ENCODE data around the gene CACNA1D. TPM values are rescaled to one million over a fixed set of nuclear protein-coding genes. Genes with fewer than 3 reads are reported as not detected.

CACNA1D gene
- total RNA-seq, 2 donors from 2014 or later, result 0.68 to 1.5 TPM

DNA sequence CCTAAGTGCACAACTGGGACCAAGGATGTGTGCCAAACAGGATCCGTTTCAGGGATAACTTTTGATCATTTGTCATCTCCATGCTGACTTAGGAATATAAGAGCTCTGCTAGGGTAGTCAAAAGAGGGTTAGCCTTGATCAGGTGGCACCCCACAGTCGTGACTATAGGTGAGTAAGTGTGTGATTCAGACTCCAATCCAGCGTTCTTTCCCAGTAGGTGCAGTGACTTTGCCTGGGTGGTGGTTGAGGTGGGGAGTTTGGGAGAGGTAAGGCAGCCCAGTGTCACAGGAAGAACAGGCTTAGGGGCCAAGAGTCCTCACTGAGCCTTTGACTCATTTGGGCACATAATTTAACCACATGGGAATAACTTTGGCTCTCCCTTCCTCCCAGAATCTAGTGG is 300.8 kb downstream of the CACNA1D start:
- no peak overlapping the region for H3K4me3 ChIP-seq
- H3K27me3 ChIP-seq (replicated peaks; ENCODE audit: insufficient read depth), result no peaks in the 10 kb centered on the region
- no peaks in the 10 kb centered on the region for H3K9me3 ChIP-seq
- ATAC-seq (ENCODE audit: insufficient number of reproducible peaks, low FRiP score, low read depth), result no peak
- DNase-seq (ENCODE audit: low spot score), result no peak
- peaks cover 2 to 20% of the 10 kb centered on the region in 2 donors for H3K4me1 ChIP-seq (ENCODE audit: control insufficient read depth in 1 of 2, low read depth in 2 of 2)
- no peaks in the 10 kb centered on the region for H3K36me3 ChIP-seq
- H3K27ac ChIP-seq, result no peak overlapping the region
- TF ChIP-seq, protein P1, sequence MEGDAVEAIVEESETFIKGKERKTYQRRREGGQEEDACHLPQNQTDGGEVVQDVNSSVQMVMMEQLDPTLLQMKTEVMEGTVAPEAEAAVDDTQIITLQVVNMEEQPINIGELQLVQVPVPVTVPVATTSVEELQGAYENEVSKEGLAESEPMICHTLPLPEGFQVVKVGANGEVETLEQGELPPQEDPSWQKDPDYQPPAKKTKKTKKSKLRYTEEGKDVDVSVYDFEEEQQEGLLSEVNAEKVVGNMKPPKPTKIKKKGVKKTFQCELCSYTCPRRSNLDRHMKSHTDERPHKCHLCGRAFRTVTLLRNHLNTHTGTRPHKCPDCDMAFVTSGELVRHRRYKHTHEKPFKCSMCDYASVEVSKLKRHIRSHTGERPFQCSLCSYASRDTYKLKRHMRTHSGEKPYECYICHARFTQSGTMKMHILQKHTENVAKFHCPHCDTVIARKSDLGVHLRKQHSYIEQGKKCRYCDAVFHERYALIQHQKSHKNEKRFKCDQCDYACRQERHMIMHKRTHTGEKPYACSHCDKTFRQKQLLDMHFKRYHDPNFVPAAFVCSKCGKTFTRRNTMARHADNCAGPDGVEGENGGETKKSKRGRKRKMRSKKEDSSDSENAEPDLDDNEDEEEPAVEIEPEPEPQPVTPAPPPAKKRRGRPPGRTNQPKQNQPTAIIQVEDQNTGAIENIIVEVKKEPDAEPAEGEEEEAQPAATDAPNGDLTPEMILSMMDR (IDR thresholded peaks at IDR 0.05), result no peak

DNA sequence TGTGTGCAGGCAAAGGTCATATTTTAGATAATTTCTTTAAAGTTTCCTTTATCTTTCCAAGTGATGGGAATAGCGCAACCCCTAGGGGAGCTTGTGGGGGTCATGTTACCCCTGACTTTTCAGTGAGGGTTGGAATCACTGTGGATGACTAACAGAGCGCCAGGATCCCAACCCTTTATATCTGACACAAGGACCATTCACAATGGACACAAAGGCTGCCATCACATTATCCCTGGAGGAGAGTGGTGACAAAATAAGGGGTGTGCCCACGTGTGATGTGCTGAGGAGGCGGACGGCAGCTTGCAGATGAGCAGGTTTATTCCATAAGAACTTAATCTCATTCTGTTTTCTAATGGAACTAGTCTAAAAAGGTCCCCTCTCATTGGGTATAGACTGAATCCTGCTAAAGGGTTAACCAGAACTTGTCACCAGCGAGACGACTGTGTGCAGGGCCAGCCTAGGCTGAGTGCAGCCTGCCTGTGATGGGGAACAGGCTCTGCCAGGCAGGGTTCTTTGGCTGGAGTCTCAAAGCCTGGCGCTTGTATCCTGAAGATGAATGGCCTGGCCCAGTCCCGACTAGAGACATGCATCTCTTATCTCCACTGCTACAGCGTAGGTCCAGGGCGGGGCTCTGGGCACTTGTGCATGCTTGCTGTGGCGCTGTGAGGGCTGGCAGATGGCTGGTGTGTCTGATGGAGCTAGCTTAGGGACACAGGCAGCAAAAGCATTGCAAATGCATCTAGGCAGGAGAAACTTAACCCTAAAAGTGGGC is 301.6 kb downstream of the CACNA1D start:
- H3K27ac ChIP-seq, result no peak overlapping the region

DNA sequence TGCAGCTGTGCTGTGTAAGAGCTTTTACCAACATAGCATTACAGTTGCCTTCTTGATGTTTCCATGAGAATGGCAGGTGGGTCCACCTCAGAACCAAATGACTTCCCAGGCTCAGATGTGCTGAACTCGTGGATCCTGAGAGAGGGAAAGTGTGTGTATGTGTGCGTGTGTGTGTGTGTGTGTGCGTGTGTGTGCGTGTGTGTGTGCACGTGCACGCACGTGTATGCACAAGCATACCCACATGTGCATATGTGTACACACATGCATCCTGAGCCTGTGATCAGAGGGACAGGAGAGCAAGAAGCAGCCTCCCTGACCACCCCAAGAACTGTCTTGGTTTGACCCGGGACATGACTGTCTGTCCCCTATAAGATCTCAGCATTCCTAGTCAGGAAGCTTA is 303.7 kb downstream of the CACNA1D start:
- Histone ChIP-seq H3K9me3 (no peaks in the 10 kb centered on the region), H3K36me3 (no peaks in the 10 kb centered on the region), H3K27me3 (replicated peaks; ENCODE audit: insufficient read depth) (no peaks in the 10 kb centered on the region), H3K4me1 (ENCODE audit: control insufficient read depth in 1 of 2, low read depth in 2 of 2) (peaks cover 2 to 20% of the 10 kb centered on the region in 2 donors), H3K4me3 (no peak overlapping the region), H3K27ac (no peak overlapping the region)
- DNase-seq (ENCODE audit: low spot score), result no peak
- TF ChIP-seq, protein P1 (IDR thresholded peaks at IDR 0.05), result no peak
- ATAC-seq (ENCODE audit: insufficient number of reproducible peaks, low FRiP score, low read depth), result no peak

More for the DNA sequence above, 301.6 kb downstream of the CACNA1D start:
- no peak overlapping the region for H3K4me3 ChIP-seq
- peaks cover 2 to 20% of the 10 kb centered on the region in 2 donors for H3K4me1 ChIP-seq (ENCODE audit: control insufficient read depth in 1 of 2, low read depth in 2 of 2)
- no peaks in the 10 kb centered on the region for H3K9me3 ChIP-seq
- ATAC-seq (ENCODE audit: insufficient number of reproducible peaks, low FRiP score, low read depth) (no peak), DNase-seq (ENCODE audit: low spot score) (no peak)
- H3K27me3 ChIP-seq (replicated peaks; ENCODE audit: insufficient read depth), result no peaks in the 10 kb centered on the region
- TF ChIP-seq, protein P1 (IDR thresholded peaks at IDR 0.05), result no peak
- H3K36me3 ChIP-seq, result no peaks in the 10 kb centered on the region

DNA sequence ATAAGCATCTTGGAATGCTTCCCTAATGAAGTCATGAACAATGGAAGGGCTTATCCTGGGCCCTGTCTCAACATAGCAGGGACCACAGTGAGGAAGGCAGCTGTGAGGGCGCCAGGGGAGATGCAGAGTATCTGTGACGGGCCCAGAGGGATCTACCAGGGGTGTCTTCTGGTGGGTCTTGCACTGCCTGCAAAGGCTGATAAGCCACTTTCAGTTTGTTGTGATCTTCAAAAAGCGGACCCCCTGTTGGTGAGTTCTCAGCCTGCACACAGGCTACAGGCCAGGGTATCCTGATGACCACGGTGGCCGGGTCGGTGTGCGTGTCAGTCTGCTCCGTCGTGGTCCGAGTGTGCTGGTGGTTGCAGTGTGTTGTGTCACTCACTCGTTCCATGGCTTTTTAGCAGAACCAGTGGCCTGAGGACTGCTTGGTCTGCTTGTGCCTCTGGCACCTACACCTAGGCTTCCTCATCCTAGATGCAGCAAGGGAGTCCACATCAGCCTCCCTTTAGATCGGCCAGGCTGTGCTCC is 305.0 kb downstream of the CACNA1D start:
- H3K4me1 ChIP-seq (ENCODE audit: control insufficient read depth in 1 of 2, low read depth in 2 of 2), result peaks cover 2 to 21% of the 10 kb centered on the region in 2 donors
- DNase-seq (ENCODE audit: low spot score), result no peak
- no peaks in the 10 kb centered on the region for H3K9me3 ChIP-seq
- TF ChIP-seq, protein P1 (IDR thresholded peaks at IDR 0.05), result no peak
- no peaks in the 10 kb centered on the region for H3K27me3 ChIP-seq (replicated peaks; ENCODE audit: insufficient read depth)
- H3K36me3 ChIP-seq, result no peaks in the 10 kb centered on the region
- no peak overlapping the region for H3K4me3 ChIP-seq
- H3K27ac ChIP-seq, result no peak overlapping the region
- no peak for ATAC-seq (ENCODE audit: insufficient number of reproducible peaks, low FRiP score, low read depth)

DNA sequence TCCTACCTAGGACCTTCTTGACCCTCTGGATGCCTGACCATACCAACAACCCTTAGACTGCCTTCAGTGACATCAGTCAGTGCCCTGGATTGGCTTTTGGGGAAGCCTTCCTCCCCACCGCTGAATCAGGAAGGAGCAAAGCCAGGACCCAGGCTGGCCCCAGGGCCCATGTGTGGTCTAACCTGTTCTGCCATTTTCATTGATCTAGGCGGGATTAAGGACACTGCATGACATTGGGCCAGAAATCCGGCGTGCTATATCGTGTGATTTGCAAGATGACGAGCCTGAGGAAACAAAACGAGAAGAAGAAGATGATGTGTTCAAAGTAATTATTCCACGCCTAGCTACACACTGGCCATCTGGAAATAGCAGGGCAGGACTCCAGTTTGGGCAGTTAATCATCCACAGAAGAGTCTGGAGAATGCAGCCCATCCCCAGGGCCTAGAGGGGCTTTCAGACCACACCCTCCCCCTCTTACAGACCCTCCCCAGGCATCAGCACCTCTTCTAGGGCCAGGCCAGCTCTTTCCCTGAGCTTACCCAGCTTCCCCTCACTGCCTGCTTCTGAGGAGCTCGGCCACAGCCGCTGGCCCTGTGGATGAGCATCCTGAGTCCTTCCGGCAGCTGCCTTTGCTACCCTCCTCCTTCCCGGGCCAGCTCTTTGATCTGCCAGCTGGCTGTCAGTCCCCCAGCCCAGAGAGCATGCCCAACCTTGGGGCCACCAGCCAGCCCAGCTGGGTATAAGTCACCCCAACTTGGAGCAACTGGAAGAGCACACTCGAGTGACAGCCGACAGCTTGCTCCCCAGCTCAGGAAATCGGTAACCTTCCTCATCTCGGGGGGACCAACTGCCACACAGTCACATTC is 305.9 kb downstream of the CACNA1D start:
- no peaks in the 10 kb centered on the region for H3K9me3 ChIP-seq
- TF ChIP-seq, protein P1 (IDR thresholded peaks at IDR 0.05), result no peak
- ATAC-seq (ENCODE audit: insufficient number of reproducible peaks, low FRiP score, low read depth), result no peak

More for the DNA sequence above, 305.9 kb downstream of the CACNA1D start:
- Histone ChIP-seq H3K27me3 (replicated peaks; ENCODE audit: insufficient read depth) (no peaks in the 10 kb centered on the region), H3K4me3 (no peak overlapping the region), H3K27ac (no peak overlapping the region), H3K4me1 (ENCODE audit: control insufficient read depth in 1 of 2, low read depth in 2 of 2) (peaks cover 2 to 22% of the 10 kb centered on the region in 2 donors), H3K36me3 (no peaks in the 10 kb centered on the region)
- no peak for DNase-seq (ENCODE audit: low spot score)

Data from thoracic aorta (tissue), 2 donors.